ENCODE data around the gene TP53AIP1. TPM values are rescaled to one million over a fixed set of nuclear protein-coding genes. Genes with fewer than 3 reads are reported as not detected.

The TP53AIP1 gene
- total and polyA plus RNA-seq, 2 of the 8 experiments (the other 6 are each of a cell fraction or from before 2014, with no cell fraction given) = 0.03 TPM; not detected in 1

GRCh38 chr11:128988242-128988970, 45.7 kb upstream of the TP53AIP1 start (continued):
- TF ChIP-seq CHD7 (IDR thresholded peaks at IDR 0.05; ENCODE audit: insufficient replicate concordance, low read length) = no peak
- no peak for TF ChIP-seq ATF2 (IDR thresholded peaks at IDR 0.05; ENCODE audit: low read length)
- no peak for TF ChIP-seq MAX (IDR thresholded peaks at IDR 0.05)

All from H1 (cell line).